H1 (cell line): ENCODE data around the gene CCDC89. TPM values are rescaled to one million over a fixed set of nuclear protein-coding genes. Genes with fewer than 3 reads are reported as not detected.

Experiments
- ATF2 ChIP-seq: IDR thresholded peaks from 2 replicates; pipeline ENCODE4 v1.6.1; 2012; ENCODE audit warnings: low read length, inconsistent platforms
- BRCA1 ChIP-seq: IDR thresholded peaks from 2 replicates; pipeline ENCODE4 v1.6.1; 2012; ENCODE audit warnings: low read depth, low read length, improper control_type of control experiment
- EP300 ChIP-seq, 2 experiments: IDR thresholded peaks; 1 replicate in 1 of 2; 2 replicates in 1 of 2; pipeline ENCODE4 v1.6.1; 2011 to 2012; ENCODE audit warnings: low read depth in 2 of 2, low read length in 2 of 2, mild to moderate bottlenecking in 2 of 2, borderline replicate concordance in 1 of 2, inconsistent platforms in 1 of 2, moderate library complexity in 1 of 2
- NRF1 ChIP-seq: IDR thresholded peaks from 2 replicates; pipeline ENCODE4 v1.6.1; 2011; ENCODE audit warnings: mild to moderate bottlenecking, low read depth, low read length, improper control_type of control experiment
- RAD21 ChIP-seq, 2 experiments: IDR thresholded peaks in 1 of 2; conservative IDR thresholded peaks in 1 of 2; 2 replicates each; pipeline ENCODE4 v1.6.1; 2011; ENCODE audit warnings: low read depth in 2 of 2, low read length in 2 of 2, improper control_type of control experiment in 1 of 2, inconsistent platforms in 1 of 2, mild to moderate bottlenecking in 1 of 2, moderate library complexity in 1 of 2
- polyA plus RNA-seq, 7 experiments: library from polyadenylated mRNA; depleted of rRNA in 3 of 7; stranded (reverse) in 5 of 7; unstranded in 2 of 7; fragments of >200 nt in 5 of 7; fragments of 200-250 nt in 2 of 7; gene quantifications; 1 replicate in 5 of 7; 2 replicates in 1 of 7; 4 replicates in 1 of 7; pipeline versions ENCODE4 v1.2.1 to v1.2.3, GENCODE V29; 2011 to 2013; ENCODE audit warnings: missing spikeins in 2 of 7, mixed read lengths in 2 of 7
- total RNA-seq: library from RNA; stranded (reverse); fragmentation: NEBNext Ultra II Directional; extraction: Animal tissue kit (Norgen Biotek cat#: 25700); gene quantifications from 2 replicates; pipeline ENCODE4 v1.2.1, GENCODE V29; 2021
- TF ChIP-seq, protein P1 (sequence below): IDR thresholded peaks from 2 replicates; pipeline ENCODE4 v1.6.1; 2011; ENCODE audit warnings: low read length, improper control_type of control experiment

Gene CCDC89
- total and polyA plus RNA-seq, 2 of the 8 experiments (the other 6 are each of a cell fraction or from before 2014, with no cell fraction given) = not detected

DNA sequence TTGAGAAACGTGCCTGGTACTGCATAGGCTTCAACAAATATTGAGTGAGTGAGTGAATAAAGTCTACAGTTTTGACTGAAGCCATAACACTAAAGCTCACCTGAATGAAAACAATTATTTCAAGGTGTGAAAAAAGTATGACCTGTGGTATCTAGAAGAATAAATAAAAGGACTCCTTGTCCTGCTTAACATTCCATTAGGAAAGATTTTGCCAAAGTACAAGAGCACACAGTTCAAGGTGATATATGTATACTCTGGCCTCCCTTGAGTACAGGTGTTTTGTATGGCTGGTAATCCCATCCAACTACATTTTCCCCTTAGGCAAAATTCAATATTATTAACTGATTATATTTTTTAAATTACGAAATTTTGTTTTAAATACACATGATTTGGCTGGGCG lies 19.3 kb downstream of the CCDC89 start (continued):
- TF ChIP-seq, protein P1, sequence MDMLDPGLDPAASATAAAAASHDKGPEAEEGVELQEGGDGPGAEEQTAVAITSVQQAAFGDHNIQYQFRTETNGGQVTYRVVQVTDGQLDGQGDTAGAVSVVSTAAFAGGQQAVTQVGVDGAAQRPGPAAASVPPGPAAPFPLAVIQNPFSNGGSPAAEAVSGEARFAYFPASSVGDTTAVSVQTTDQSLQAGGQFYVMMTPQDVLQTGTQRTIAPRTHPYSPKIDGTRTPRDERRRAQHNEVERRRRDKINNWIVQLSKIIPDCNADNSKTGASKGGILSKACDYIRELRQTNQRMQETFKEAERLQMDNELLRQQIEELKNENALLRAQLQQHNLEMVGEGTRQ = no peak
- TF ChIP-seq EP300 (IDR thresholded peaks at IDR 0.05; ENCODE audit: borderline replicate concordance in 1 of 2, low read depth in 2 of 2, low read length in 2 of 2) (no peak), NRF1 (no peak), RAD21 (IDR thresholded peaks at IDR 0.05 in 1 of 2, conservative IDR thresholded peaks at IDR 0.05 in 1 of 2; ENCODE audit: low read depth in 2 of 2, low read length in 2 of 2) (no peak), BRCA1 (no peak), ATF2 (no peak)
